ENCODE measurements around the gene RPS17.

Gene RPS17

DNA sequence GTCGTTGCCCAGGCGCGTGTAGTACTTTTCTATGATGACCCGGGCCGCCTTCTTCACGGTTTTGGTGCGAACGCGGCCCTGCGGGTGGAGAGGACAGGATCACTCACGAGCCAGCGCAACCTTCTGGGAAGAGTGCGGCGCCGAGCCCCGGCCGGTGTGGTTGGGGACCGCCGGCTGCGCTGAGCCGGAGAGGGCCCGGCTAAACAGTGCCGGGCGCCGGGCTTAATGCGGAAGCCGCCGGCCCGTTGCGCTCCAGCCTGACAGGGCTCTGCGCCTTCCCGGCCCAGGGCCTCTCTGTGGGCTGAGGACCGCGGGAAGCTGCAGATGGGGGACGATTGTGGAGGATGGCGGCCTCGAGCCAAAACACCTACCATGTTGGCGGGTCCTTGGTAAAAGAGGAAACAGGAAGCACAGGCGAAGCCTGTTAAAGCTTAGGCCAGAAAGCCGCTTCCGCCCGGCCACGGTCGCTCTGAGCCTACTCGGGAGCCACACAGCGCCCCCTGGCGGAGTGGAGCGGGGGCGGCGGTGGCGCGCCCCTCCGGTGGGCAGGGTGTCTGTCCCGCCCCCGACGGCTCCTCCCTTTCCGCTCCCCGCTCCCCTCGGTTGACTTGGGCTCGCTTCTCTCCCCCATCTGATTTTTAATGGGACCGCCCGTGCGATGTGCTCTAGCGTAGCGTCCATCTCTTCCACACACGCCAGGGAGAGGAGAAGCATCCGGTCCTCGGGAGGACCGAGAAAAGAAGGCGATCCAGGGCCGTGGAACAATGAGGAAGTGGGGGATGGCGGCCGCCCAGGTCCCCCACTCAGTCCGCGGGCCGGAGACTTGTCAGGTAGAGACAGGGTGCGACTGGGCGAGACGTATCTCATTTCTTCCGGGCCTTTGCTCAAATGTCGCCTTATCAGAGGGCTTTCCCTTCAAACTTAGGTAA is at the start of gene RPS17:
Gene RPS17 (minus strand): TSS at position 403 of the 929 bp plus-strand sequence. CDS start 29 bp downstream, at position 374.
- Mint-ChIP-seq H3K27ac (peak within 1 kb of the TSS; percentile 97 to 99 (median 99)), H3K36me3 (ENCODE audit: low read depth) (peaks cover 36% of the 10 kb centered on the region), H3K4me3 (peak within 1 kb of the TSS; percentile 97 to 99 (median 98)), H3K9me3 (no peaks in the 10 kb centered on the region), H3K27me3 (ENCODE audit: low read depth) (no peaks in the 10 kb centered on the region), H3K4me1 (peaks cover 37% of the 10 kb centered on the region)
- TF ChIP-seq, protein P1, sequence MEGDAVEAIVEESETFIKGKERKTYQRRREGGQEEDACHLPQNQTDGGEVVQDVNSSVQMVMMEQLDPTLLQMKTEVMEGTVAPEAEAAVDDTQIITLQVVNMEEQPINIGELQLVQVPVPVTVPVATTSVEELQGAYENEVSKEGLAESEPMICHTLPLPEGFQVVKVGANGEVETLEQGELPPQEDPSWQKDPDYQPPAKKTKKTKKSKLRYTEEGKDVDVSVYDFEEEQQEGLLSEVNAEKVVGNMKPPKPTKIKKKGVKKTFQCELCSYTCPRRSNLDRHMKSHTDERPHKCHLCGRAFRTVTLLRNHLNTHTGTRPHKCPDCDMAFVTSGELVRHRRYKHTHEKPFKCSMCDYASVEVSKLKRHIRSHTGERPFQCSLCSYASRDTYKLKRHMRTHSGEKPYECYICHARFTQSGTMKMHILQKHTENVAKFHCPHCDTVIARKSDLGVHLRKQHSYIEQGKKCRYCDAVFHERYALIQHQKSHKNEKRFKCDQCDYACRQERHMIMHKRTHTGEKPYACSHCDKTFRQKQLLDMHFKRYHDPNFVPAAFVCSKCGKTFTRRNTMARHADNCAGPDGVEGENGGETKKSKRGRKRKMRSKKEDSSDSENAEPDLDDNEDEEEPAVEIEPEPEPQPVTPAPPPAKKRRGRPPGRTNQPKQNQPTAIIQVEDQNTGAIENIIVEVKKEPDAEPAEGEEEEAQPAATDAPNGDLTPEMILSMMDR (IDR thresholded peaks at IDR 0.05; ENCODE audit: unreplicated experiment in 3 of 3) = peak; percentile 100

DNA sequence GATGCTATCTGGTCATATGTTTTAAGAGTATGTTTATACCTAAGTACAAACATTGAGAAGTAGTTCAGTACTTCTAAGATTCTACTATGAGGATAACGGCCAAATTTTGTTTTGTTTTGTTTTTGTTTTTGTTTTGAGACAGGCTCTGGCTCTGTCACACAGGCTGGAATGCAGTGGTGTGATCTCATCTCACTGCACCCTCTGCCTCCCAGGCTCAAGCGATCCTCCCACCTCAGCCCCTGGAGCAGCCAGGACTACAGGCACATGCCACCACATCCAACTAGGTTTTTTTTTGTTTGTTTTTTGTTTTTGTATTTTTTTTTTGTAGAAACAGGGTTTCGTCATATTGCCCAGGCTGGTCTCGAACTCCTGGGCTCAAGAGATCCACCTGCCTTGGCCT is 47.5 kb upstream of the RPS17 start:
- Mint-ChIP-seq H3K4me3 (no peak overlapping the region), H3K36me3 (ENCODE audit: low read depth) (no peaks in the 10 kb centered on the region), H3K27ac (no peak overlapping the region), H3K27me3 (ENCODE audit: low read depth) (peaks cover 27% of the 10 kb centered on the region), H3K9me3 (no peaks in the 10 kb centered on the region), H3K4me1 (no peaks in the 10 kb centered on the region)
- TF ChIP-seq, protein P1 (IDR thresholded peaks at IDR 0.05; ENCODE audit: unreplicated experiment in 3 of 3) = no peak

DNA sequence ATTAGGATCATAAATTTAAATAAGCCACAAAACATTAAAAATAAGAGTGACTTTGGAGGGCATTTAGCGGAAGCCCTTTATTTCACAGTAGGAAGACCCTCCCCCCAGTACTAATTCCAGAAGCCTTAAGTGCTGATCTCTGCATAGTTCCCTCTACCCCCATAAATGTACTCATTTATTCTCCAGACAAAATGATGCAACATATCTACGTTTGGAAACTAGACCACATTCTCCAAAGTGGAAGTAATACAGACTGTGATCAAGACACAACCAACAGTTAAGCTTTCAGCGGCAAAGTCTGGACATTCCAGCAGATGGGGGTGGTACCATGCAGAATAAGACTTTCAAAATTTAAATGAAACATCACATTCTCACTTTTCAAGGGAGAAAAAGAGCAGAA is 44.8 kb upstream of the RPS17 start:
- TF ChIP-seq, protein P1 (IDR thresholded peaks at IDR 0.05; ENCODE audit: unreplicated experiment in 3 of 3) = peak in 2 of 3 experiments; percentile 33
- no peaks in the 10 kb centered on the region for H3K4me1 Mint-ChIP-seq
- no peaks in the 10 kb centered on the region for H3K36me3 Mint-ChIP-seq (ENCODE audit: low read depth)
- H3K9me3 Mint-ChIP-seq = no peaks in the 10 kb centered on the region
- peaks cover 27% of the 10 kb centered on the region for H3K27me3 Mint-ChIP-seq (ENCODE audit: low read depth)
- no peak overlapping the region for H3K27ac Mint-ChIP-seq
- no peak overlapping the region for H3K4me3 Mint-ChIP-seq

DNA sequence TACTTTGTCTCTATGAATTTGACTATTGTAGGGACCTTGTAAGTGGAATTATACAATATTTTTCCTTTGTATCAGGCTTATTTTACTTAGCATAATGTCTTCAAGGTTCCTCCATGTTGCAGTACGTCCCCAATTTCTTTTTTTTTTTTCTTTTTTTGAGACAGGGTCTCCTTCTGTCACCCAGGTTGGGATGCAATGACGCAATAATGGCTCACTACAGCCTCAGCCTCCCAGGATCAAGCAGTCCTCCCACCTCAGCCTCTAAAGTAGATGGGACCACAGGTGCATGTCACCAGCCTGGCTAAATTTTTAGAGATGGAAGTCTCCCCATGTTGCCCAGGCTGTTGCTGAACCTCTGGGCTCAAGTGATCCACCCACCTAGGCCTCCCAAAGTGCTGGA is 40.5 kb upstream of the RPS17 start:
- TF ChIP-seq, protein P1 (IDR thresholded peaks at IDR 0.05; ENCODE audit: unreplicated experiment in 3 of 3) = no peak
- Mint-ChIP-seq H3K4me3 (no peak overlapping the region), H3K9me3 (no peaks in the 10 kb centered on the region), H3K27me3 (ENCODE audit: low read depth) (peaks cover 19% of the 10 kb centered on the region), H3K4me1 (no peaks in the 10 kb centered on the region), H3K27ac (no peak overlapping the region), H3K36me3 (ENCODE audit: low read depth) (no peaks in the 10 kb centered on the region)

DNA sequence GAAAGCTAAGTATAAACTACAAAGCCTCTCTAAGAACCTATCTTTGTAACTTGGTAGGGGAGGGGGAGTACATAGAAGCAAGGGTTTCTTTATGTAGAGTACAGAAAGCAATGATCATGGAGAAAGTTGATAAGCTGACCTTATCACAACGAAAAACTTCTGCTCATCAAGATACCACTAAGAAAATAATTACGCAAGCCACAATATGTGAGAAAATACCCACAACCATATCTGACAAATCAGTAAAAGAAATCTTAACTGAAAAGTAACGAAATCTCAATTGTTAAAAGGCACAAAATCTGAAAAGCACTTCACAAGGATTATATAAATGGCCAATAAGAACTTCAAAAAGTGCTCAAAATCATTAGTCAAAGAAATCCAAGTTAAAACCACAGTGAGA is 35.1 kb upstream of the RPS17 start:
- TF ChIP-seq, protein P1 (IDR thresholded peaks at IDR 0.05; ENCODE audit: unreplicated experiment in 3 of 3) = no peak
- H3K9me3 Mint-ChIP-seq = no peaks in the 10 kb centered on the region
- H3K36me3 Mint-ChIP-seq (ENCODE audit: low read depth) = no peaks in the 10 kb centered on the region
- peaks cover 15% of the 10 kb centered on the region for H3K27me3 Mint-ChIP-seq (ENCODE audit: low read depth)
- peaks cover 13% of the 10 kb centered on the region for H3K4me1 Mint-ChIP-seq
- no peak overlapping the region for H3K4me3 Mint-ChIP-seq
- no peak overlapping the region for H3K27ac Mint-ChIP-seq

Measured in nephron (organoid).